GM19239 (cell line): Measurements from ENCODE around the gene FBXW9.
"Not testable (repeated sequence)": the region's sequence is repeated elsewhere in the genome, so short reads cannot be mapped to it uniquely, and the experiment has no call there.

ENCODE experiments used
- DNase-seq: peaks from one replicate; pipeline ENCODE4 v3.0.0; 2011; ENCODE audit warnings: low spot score; ENCODE audit not compliant: insufficient read length
- FAIRE-seq: peaks from 2 replicates; lab custom pipeline; 2011; peaks lifted over from hg19 to GRCh38; lab: Jason Lieb, UNC

The FBXW9 gene

DNA sequence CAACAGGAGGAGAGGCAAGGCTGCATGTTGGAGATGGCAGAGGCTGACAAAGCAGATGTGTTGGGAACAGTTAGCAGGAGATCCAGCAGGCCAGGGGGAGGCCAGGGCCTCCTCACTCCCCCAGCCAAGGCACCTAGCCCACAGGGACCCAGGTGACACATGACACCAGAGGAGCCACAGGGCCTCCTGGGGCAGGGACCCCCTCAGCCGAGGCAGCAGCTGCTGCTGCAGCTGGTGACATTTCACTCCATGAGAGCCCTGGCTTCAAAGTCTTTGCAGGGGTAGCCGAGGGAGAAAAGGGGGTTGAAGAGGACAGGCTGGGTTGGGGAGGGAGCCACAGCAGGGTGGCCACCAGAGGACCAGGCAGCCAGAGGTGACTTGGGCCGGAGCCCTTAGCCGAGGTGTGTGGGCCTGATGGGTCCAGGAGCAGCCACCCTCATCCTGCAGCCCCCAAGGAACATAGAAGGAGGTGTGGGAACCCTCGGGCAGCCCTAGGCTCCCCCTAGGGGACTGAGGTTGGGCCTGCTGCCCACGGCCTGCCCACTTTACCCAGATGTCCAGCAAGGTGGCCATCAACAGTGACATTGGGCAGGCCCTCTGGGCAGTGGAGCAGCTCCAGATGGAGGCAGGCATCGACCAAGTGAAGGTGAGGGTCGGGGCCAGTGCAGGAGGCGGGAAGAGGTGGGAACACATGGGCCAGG lies 8.8 kb downstream of the FBXW9 start, which contains the start of gene GNG14:
Gene GNG14 (plus strand): TSS at position 503 of the 701 bp plus-strand sequence. CDS start 51 bp downstream, at position 554.
- DNase-seq (no peak), FAIRE-seq (no peak)

DNA sequence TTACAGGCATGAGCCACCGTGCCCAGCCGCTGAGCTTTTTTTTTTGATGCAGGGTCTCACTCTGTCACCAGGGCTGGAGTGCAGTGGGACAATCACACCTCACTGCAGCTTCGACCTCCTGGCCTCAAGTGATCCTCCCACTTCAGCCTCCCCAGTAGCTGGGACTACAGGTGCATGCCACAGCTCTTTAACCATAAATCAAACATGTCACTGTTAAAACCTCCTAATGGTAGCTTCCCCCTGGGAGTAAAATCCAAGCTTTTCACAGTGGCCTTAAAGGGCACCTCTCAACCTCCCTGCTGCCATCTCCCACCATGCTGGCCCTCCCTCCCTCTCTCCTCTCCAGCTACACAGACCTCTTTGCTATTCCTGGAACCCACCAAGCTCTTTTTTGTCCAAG lies 10.6 kb downstream of the FBXW9 start:
- FAIRE-seq: no peak
- no peak for DNase-seq

DNA sequence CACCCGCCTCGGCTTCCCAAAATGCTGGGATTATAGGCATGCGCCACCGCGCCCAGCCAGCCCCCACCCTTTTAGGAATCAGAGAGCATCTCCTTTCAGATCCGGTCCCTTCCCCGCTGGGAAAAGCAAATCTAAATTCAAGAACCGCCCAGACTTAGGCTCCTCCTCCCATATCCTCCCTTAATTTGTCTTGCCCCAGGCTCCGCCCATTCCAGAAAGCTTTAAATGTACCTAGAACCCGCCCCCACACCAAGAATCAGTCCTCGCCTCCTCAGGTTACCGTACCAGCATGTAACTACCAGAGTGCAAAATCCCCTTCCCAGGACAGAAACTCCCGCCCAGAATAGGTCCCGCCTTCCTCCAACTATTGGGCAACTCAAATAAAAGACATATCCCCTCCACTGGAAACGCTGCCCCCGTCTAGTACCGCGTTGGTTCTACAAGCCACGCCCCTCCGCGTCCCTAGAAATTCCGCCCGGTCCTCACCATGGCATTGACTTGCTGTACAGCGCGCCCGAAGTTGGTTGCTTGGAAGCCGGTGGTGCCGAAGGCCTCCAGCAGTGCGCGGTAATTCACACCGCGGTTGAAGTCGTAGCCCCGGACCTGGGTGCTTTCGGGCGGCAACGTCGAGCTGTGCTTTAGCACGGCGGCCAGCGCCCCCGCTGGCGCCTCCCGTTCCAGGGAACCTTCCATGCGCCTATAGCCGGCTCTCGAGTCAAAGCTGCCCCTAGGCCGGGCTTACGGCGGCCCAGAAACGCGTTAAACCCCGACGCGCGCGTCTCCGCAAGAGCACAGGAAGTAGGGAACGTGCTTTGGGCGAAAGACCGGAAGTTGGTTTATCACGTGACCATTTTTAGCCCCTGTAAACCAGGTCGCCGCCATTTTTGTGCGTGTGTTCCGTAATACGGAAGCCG lies 15.1 kb downstream of the FBXW9 start, which contains the start of gene DHPS:
Gene DHPS (minus strand): TSS at position 807 of the 914 bp plus-strand sequence. CDS start 114 bp downstream, at position 693.
- peak; percentile 94 for FAIRE-seq
- DNase-seq: peak; percentile 93

DNA sequence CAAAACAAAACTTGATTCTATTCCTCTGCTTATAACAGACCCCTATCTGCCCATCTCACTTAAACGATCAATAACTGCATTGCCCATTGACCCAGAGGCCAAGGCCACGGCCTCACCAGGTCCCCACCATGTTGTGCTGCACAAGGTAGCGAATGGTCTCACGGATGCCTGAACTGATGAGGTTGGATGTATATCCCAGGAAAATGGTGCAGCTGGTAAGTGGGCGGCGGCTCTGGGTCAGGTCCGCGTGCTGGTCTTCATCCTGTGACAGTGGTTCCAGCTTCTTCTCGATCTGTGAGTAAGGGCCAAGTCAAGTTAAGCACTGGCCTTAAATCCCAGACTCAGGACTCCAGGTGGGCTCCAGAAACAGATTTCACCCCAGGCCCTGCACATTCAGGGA lies 16.4 kb downstream of the FBXW9 start:
- DNase-seq: no peak

DNA sequence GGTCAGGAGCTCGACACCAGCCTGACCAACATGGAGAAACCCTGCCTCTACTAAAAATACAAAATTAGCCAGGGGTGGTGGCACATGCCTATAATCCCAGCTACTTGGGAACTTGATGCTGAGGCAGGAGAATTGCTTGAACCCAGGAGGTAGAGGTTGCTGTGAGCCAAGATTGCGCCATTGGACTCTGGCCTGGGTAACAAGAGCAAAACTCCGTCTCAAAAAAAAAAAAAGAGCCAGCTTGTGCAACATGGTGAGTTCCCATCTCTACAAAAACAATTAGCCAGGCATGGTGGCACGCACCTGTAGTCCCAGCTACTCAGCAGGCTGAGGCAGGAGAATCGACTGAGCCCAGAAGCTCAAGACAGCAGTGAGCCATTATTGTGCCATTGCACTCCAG lies 18.4 kb downstream of the FBXW9 start:
- FAIRE-seq, DNase-seq: not testable (repeated sequence)

More for the DNA sequence above, 16.4 kb downstream of the FBXW9 start:
- FAIRE-seq: no peak

DNA sequence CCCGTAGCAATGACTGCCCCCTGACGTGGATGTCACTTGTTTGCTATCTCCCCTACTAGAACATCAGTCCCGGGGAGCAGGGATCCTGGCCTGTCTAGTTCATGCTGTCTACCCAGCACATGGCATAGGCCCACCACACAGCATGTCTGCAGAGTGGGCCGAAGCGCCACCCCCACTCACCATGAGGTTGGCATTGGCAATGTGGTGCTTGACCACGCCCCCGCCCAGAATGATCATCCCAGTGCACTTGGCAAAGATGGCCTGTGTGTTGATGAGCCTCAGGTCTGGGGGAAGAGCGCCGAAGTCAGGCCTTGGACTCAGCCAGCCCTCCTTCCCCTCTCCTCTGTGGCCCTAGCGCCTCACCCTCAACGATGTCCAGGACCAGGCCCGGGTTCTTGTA lies 19.5 kb downstream of the FBXW9 start:
- no peak for DNase-seq
- FAIRE-seq: no peak

DNA sequence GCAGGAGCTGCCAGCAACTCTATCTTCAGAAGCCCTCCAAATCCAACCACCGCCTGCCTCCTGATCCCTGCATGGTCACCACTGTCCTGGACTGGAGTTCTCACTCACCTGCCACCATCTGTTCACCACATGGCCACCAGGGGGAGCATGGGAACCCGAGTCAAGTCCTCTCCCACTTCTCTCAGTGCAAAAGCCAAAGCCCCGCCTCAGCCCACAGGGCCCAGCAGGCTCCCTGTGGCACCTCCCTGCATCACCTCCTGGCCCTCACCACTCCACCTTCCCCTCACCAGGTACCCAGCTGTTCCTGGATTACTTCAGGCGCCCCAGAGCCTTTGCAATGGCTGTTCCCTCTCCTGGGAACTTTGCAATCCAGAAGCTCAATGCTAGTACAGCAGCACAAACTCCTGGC lies 20.0 kb downstream of the FBXW9 start:
- DNase-seq: peak; percentile 68
- FAIRE-seq: peak; percentile 93

DNA sequence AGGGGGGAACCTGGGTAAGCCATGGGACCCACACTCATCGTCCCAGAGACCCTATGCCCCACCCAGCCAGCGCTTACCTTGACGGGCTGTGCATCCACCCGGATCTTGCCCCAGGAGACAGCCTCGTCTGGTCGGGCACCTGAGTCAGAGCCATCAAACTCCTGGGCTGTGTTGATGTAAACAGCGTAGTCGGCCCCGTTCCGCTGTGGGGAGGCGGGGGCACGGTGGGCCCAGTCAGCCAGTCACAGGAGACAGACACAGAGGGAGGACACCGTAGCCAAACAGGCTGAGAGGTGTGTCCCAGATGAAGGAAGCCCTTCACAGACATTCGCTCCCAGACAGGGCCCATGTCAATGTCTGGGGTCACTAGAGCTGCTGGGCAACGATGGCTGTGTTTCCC lies 20.5 kb downstream of the FBXW9 start:
- no peak for DNase-seq
- FAIRE-seq: no peak

DNA sequence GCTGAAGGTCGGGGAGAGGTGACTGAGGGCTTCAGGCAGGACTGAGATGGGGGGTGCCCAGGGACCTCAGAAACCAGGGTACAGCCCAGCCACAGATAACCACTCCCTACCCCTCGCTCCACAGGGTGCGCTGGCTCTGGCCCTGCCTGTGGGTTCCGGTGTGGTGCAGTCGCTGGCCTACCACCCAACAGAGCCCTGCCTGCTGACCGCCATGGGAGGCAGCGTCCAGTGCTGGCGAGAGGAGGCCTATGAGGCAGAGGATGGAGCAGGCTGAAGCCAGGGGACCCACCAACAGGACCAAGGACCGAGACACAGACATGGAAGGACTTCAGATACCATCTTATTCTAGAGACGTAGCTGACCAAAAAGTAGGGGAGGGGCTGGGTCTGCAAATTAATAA lies 21.0 kb downstream of the FBXW9 start:
- DNase-seq (no peak), FAIRE-seq (no peak)

DNA sequence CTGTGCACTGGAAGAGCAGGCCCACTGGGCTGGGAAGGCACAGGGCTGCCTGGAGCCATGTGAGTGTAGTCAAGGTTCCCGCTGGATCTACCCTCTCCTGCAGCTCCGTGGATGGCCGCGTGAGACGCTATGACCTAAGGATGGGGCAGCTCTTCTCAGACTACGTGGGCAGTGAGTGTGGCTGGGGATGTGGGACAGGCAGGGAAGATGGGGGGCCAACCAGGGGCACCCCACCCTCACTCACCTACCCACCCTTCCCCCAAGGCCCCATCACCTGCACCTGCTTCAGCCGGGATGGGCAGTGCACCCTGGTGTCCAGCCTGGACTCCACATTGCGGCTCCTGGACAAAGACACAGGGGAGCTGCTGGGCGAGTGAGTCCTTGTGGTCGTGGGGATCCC lies 23.7 kb downstream of the FBXW9 start:
- DNase-seq (no peak), FAIRE-seq (no peak)

DNA sequence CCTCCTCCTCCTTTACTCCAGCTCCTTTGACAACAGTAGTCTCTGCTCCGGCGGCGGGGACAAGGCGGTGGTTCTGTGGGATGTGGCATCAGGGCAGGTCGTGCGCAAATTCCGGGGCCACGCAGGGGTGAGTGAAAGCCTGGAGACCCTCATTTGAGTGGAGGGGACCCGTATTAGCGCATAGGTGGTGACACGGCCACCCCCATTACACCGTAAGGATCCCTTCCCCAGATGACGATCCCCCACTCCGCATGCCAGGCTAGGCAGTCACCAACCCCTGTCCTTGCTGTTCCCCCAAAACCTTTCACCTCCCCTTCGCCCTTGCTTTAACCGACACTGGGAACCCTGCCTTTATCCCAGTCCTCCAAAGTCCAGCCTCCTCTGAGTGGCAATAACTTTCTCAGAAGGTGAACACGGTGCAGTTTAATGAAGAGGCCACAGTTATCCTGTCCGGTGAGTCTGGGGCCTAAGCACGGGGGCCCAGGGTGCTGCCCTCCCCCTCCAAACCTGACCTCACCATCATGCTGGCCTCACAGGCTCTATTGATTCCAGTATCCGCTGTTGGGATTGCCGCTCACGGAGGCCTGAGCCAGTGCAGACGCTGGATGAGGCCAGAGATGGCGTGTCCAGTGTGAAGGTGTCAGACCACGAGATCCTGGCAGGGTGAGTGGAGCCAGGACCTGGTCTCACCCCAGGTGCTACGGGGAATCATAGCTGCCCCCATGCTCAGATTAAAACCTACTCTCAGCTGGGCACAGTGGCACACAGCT lies 26.1 kb downstream of the FBXW9 start:
- no peak for DNase-seq
- FAIRE-seq: no peak

DNA sequence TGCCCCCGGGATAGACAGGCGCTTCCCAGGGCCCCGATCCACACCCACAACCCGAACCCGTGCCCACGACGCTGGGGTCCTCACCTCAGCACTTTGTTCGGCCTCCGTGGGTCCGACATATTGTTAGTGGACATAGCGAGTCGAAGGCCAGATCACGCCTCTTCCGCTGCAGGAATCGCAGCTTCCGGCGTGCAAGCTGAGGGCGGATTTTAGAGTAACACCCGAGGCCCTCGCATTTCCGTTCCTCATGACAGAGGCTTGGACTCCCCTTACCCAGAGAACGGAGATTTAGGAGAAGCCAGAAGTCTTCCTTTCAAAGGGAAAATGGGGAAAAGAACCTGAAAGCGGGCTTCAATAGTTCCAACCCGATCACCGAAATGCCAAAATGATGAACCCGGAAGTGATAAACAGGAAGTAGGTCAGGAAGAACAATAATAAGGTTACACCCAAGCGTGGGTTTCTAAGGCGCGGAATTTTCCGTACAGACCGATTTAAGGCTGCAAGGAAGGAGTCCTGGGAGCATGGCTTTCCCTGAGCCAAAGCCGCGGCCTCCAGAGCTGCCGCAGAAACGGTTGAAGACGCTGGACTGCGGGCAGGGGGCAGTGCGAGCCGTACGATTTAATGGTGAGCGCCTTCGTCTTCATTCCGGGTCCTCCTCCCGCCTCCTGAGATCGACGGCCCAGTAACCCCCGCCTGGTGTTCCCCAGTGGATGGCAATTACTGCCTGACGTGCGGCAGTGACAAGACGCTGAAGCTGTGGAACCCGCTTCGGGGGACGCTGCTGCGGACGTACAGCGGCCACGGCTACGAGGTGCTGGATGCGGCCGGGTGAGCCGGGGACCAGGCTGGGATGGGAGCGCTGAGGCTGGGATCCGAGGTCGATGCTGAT lies 26.9 kb downstream of the FBXW9 start:
- peak; percentile 74 for DNase-seq
- peak; percentile 91 for FAIRE-seq

DNA sequence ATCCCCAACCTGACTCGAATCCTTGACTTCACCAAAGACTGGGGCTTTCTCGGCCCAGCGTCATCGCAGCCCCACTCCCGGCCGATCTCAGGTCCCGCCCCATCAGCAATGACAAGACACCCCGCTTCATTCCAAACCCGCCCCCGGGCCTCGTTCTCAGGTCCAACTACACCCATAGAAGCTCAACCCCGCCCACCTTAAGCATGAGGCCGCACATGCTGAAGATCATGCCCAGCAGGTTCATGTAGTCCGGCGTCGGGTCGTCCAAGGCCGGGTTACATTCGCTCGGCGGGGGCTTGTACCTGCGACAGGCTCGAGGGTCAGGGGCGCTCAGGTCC lies 27.5 kb downstream of the FBXW9 start:
- no peak for DNase-seq
- no peak for FAIRE-seq

DNA sequence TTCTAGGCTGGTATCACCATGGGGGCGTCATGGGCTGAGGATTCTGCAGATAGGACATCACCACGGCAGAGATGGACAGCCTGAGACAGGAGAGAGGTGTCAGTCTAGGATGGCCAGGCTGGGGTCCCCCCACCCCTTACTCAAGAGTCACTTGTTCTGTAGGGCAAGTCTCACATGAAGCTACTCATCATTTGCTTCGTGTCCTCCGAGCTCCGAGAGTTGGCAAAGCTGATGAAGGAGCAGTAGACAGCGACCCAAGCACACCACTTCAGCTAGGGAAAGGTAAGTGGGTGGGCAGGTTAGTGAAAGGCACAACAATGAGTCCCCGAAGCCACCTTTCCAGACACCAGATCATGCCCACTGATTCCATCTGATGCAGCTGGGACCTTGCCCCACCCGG lies 28.1 kb downstream of the FBXW9 start:
- FAIRE-seq (no peak), DNase-seq (no peak)

DNA sequence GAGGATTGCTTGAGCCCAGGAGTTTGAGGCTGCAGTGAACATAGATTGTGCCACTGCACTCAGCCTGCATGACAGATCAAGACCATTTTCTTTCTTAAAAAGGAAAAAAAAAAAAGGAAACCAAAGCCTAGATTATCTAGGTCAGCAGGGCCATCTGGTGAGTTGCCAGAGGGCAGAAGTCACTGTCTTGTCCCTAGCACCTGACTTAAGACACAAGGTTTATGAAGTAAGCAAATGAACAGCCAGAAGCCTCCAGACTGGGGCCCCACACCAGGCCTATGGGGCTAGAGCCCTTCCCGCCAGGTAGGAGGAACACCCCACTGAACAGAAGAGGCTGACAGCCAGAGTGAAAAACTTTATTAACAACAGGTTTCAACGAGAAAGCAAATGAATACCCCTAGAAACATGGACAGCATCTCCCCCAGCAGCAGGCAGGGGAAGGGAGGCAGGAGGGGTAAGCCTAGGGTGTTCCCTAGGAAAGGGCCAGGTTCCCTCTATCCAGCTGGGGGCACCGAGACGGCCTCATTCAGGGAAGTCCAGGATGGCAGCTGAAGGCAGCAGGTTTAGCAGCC lies 28.6 kb downstream of the FBXW9 start:
- no peak for FAIRE-seq
- DNase-seq: no peak

DNA sequence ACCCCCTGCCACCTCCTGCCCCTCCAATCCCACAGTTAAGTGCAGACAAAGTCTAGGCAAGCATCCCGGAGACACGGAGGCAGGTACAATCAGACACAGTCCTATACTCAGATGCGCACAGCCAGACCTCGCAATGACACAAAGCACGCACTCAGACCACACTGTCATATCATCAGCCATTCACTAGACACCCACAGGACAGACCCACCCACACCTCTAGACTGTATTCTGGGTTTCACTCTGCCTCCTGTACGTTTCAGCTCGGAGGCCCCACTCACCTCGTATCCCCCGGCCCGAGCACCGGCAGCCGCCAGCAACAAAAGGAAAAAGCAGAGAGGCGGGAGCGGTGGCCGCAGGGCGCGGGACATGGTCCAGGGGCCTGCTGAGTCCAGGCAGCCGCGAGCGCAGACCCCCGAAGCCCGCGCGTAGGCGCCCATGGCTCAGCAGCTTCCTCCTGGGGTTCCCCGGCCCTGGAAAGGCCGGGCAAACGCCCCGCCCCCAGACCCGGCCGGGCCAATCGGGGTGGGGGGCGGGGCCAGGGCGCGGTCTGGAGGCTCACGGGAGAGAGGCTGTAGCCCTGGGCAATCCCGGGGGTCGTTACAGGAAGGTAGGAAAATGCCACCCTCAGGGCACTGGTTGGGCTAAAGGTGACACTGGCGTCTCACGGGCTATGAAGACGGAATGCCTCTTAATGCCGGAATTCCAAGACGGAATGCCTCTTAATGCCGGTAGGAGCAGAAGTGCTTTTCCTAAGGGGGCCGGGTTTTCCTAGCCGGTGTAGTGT lies 30.0 kb downstream of the FBXW9 start, which contains the start of the genes MAN2B1 and WDR83:
Gene MAN2B1 (minus strand): TSS at position 478 of the 784 bp plus-strand sequence. CDS start 41 bp downstream, at position 437.
Gene WDR83 (plus strand): TSS at position 543 of the 784 bp plus-strand sequence. CDS start 2,984 bp downstream, outside the sequence.
- DNase-seq (peak; percentile 84), FAIRE-seq (peak; percentile 84)

DNA sequence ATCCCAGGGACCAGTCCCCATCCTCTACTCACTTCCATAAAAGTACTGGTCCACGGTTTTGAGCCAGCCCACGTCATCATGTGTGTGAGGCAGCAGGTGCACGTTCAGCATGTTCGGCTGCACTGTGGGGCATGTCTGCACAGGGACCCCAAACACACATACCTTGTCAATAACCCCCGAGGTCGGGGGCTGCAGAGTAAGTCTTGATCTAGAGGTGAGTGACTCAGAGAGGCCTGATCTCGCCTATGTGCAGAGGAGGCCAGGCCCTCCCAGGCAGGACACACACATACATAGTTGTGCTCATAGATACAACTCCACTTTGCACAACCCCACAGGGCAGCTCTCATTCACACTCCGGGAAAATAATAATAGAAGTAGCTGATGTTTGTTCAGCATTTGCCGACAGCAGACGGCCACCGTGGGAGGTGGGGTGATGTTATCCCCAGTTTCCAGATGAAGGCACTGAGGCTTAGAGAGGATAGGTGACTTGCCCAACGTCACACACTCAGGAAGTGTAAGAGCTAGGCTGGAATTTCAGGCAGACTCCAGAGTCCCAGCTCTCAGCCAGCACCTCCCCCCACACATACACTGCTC lies 30.7 kb downstream of the FBXW9 start:
- DNase-seq (no peak), FAIRE-seq (no peak)

DNA sequence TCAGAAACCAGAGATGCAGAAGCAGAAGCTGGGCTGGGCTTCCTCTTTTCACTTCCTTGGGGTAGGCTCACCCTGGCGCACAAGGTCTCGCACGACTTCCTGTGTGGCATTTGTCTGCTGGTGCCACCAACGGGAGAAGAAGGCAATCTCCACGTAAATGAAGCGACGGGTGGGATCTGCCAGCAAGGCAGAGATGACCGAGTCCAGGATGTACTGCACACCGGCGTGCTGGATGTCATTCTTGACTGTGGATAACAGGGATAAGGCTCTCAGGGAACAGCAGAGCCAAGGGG lies 31.2 kb downstream of the FBXW9 start:
- peak; percentile 84 for FAIRE-seq
- peak; percentile 80 for DNase-seq
